ENCODE data around the gene CELF1. TPM values are rescaled to one million over a fixed set of nuclear protein-coding genes. Genes with fewer than 3 reads are reported as not detected.

The CELF1 gene
- total RNA-seq, 4 donors from 2014 or later: 93.8 to 153 (median 121) TPM

GRCh38 chr11:47564933-47565339 lies 12.0 kb upstream of the CELF1 start:
- TF ChIP-seq CTCF (IDR thresholded peaks at IDR 0.05; ENCODE audit: low read depth): no peak

- no peak for TF ChIP-seq CTCF (IDR thresholded peaks at IDR 0.05; ENCODE audit: low read depth)
Observed at GRCh38 chr11:47560426-47560825, 7.5 kb upstream of the CELF1 start.

GRCh38 chr11:47558695-47559094 lies 5.8 kb upstream of the CELF1 start:
- TF ChIP-seq CTCF (IDR thresholded peaks at IDR 0.05; ENCODE audit: low read depth): no peak

GRCh38 chr11:47553406-47553743 lies 443 bp upstream of the CELF1 start:
- TF ChIP-seq CTCF (IDR thresholded peaks at IDR 0.05; ENCODE audit: low read depth): no peak

GRCh38 chr11:47552056-47552565 lies 821 bp downstream of the CELF1 start:
- no peak for TF ChIP-seq CTCF (IDR thresholded peaks at IDR 0.05; ENCODE audit: low read depth)

- no peak for TF ChIP-seq CTCF (IDR thresholded peaks at IDR 0.05; ENCODE audit: low read depth)
Observed at GRCh38 chr11:47551086-47551485, 1.8 kb downstream of the CELF1 start.

GRCh38 chr11:47550288-47551047 lies 2.5 kb downstream of the CELF1 start:
- TF ChIP-seq CTCF (IDR thresholded peaks at IDR 0.05; ENCODE audit: low read depth): no peak
